Lower lobe of right lung (tissue), 2 donors: ENCODE results near the gene ARMC7. TPM values are rescaled to one million over a fixed set of nuclear protein-coding genes. Genes with fewer than 3 reads are reported as not detected.
A peak's percentile ranks its signal among the peaks of the same experiment; 100 is the strongest.

Source experiments
- ATAC-seq, 2 donors: fragments of 200-7000 bp; cut with Tn5 transposase; one replicate each; pipeline ENCODE4 v1.9.1; 2020 to 2022; ENCODE audit warnings: mild to moderate bottlenecking in 2 of 2, moderate library complexity in 2 of 2
- DNase-seq: peaks from one replicate; pipeline ENCODE4 v3.0.0-alpha.2; 2020
- H3K27ac ChIP-seq: fragments of 200-600 bp; one replicate; pipeline ENCODE4 v1.8.0; 2022
- H3K27me3 ChIP-seq: fragments of 200-600 bp; one replicate; pipeline ENCODE4 v1.8.0; 2022; ENCODE audit warnings: low read depth
- H3K36me3 ChIP-seq: fragments of 200-600 bp; one replicate; pipeline ENCODE4 v1.8.0; 2022; ENCODE audit warnings: mild to moderate bottlenecking
- H3K4me1 ChIP-seq: fragments of 200-600 bp; one replicate; pipeline ENCODE4 v1.8.0; 2022
- H3K4me3 ChIP-seq: fragments of 200-600 bp; one replicate; pipeline ENCODE4 v1.8.0; 2022; ENCODE audit warnings: mild to moderate bottlenecking
- H3K9me3 ChIP-seq: fragments of 200-600 bp; one replicate; pipeline ENCODE4 v1.8.0; 2022
- CTCF ChIP-seq: fragments of 200-600 bp; IDR thresholded peaks from one replicate; pipeline ENCODE4 v1.8.0; 2022; ENCODE audit warnings: antibody characterized with exemption, mild to moderate bottlenecking
- intact Hi-C: fragments of 100-400 bp; cut with DNase I; formaldehyde crosslinking; loops from one replicate; pipeline ENCODE4 v1.11.0; 2022
- total RNA-seq: library from RNA; stranded (reverse); fragmentation: NEBNext Ultra II Directional; extraction: Animal tissue kit (Norgen Biotek cat#: 25700); gene quantifications from one replicate; pipeline ENCODE4 v1.2.1, GENCODE V29; 2021
- donor health status: DM: no; HTN: yes; CAD: no; lungs with severe emphysema.

Gene ARMC7
- total RNA-seq, 1 donor from 2014 or later = 16.7 TPM

- TF ChIP-seq CTCF = no peak
- DNase-seq (no peak), ATAC-seq (no peak)
- intact Hi-C loops = no loop called here
- H3K27ac ChIP-seq = no peak overlapping the region
- H3K4me3 ChIP-seq = no peak overlapping the region
- no peaks in the 10 kb centered on the region for H3K9me3 ChIP-seq
- H3K36me3 ChIP-seq = peaks cover 11% of the 10 kb centered on the region
- H3K4me1 ChIP-seq = peaks cover 44% of the 10 kb centered on the region
- no peaks in the 10 kb centered on the region for H3K27me3 ChIP-seq
Observed at GRCh38 chr17:75108193-75108592, 1.6 kb upstream of the ARMC7 start.

GRCh38 chr17:75109046-75109406 lies 743 bp upstream of the ARMC7 start:
- Histone ChIP-seq H3K27ac (peak overlapping the region; percentile 89), H3K4me3 (peak overlapping the region; percentile 96), H3K36me3 (peaks cover 8% of the 10 kb centered on the region), H3K4me1 (peaks cover 44% of the 10 kb centered on the region), H3K9me3 (no peaks in the 10 kb centered on the region), H3K27me3 (no peaks in the 10 kb centered on the region)
- no peak for TF ChIP-seq CTCF
- no peak for DNase-seq
- intact Hi-C loops = no loop called here
- ATAC-seq = no peak

- H3K9me3 ChIP-seq = no peaks in the 10 kb centered on the region
- TF ChIP-seq CTCF = no peak
- no peaks in the 10 kb centered on the region for H3K27me3 ChIP-seq
- peaks cover 54% of the 10 kb centered on the region for H3K4me1 ChIP-seq
- intact Hi-C loops = loop anchor here (10.0 kb wide), 1 partner anchor 64 kb away; no protein-coding TSS in a partner anchor
- H3K4me3 ChIP-seq = peak overlapping the region; percentile 96
- peak; percentile 60 for DNase-seq
- ATAC-seq = peak; percentile 5 to 9
- no peaks in the 10 kb centered on the region for H3K36me3 ChIP-seq
- peak overlapping the region; percentile 89 for H3K27ac ChIP-seq
Observed at GRCh38 chr17:75110234-75110937, 617 bp downstream of the ARMC7 start.

- Histone ChIP-seq H3K9me3 (no peaks in the 10 kb centered on the region), H3K27ac (no peak overlapping the region), H3K4me1 (peaks cover 61% of the 10 kb centered on the region), H3K27me3 (no peaks in the 10 kb centered on the region), H3K36me3 (peaks cover 8% of the 10 kb centered on the region), H3K4me3 (no peak overlapping the region)
- intact Hi-C loops = loop anchor here (10.0 kb wide), 1 partner anchor 63 kb away; no protein-coding TSS in a partner anchor
- no peak for TF ChIP-seq CTCF
- ATAC-seq (no peak), DNase-seq (no peak)
Observed at GRCh38 chr17:75111777-75112335, 2.1 kb downstream of the ARMC7 start.

GRCh38 chr17:75113798-75114551 lies 4.2 kb downstream of the ARMC7 start:
- peak overlapping the region; percentile 71 for H3K4me3 ChIP-seq
- peak; percentile 95 for TF ChIP-seq CTCF
- H3K36me3 ChIP-seq = peaks cover 8% of the 10 kb centered on the region
- intact Hi-C loops = loop anchor here (10.0 kb wide), 1 partner anchor 61 kb away; no protein-coding TSS in a partner anchor
- H3K27me3 ChIP-seq = no peaks in the 10 kb centered on the region
- peak; percentile 81 to 86 for ATAC-seq
- H3K4me1 ChIP-seq = peaks cover 60% of the 10 kb centered on the region
- no peaks in the 10 kb centered on the region for H3K9me3 ChIP-seq
- peak overlapping the region; percentile 91 for H3K27ac ChIP-seq
- DNase-seq = peak; percentile 87
